Urothelium cell line (cell line): ENCODE results near the gene BCL7C.

ENCODE experiments used
- DNase-seq: peaks from one replicate; pipeline ENCODE4 v3.0.0; 2011; ENCODE audit warnings: low spot score, mixed read lengths
- FAIRE-seq: peaks from 2 replicates; lab custom pipeline; 2011; peaks lifted over from hg19 to GRCh38; lab: Jason Lieb, UNC

BCL7C gene

DNA sequence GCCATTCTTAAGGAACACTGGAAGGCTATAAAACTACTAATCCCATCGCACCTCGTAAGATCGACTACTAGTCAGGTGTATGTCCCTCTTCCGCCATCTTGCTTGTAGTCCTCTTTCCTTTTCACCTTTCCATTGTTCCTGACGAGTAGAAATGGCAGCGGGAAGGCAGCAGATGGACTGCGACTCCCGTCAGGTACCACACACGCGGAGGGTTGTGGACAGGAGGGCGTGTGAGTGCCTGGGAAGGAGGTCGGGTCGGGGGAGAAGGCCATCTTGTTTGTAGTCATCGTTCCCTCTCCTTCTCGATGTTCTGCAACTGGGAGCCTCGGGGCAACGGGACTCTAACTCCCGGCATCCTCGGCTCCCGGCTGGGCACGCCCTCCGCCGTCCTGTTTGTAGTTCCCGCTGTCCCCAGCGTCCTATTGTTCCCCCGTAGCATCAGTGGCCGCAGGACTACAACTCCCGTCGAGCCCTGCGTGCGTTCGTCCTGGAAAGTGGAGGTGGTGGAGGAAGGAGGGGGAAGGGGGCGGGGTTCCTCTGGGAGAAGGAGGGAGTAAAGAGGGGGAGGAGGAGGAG lies 29.2 kb upstream of the BCL7C start:
- DNase-seq (peak; percentile 93), FAIRE-seq (peak; percentile 85)

DNA sequence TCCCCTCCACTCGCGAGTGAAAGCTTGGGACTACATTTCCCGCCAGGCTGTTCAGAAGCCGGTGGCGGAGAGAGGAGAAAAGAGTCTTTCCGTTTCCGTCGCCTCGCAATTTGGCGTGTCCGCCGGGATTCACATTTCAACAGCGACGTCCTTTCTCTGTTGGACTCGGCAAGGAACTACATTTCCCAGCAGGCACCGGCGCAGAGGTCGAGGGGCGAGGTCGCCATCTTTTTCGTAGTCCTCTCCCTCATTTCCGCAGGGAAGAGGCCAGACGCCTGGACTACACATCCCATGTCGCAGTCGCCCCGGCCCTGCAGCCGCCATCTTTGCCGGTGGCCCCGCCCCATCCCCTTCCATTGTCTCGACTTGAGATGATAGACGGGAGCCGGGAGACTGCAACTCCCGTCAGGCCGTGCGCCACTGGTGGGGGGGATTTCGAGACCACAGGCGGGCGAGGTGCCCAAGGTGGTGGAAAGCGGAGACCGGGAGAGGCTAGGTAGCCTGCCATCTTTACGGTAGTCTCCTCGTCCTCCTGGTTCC lies 28.6 kb upstream of the BCL7C start:
- DNase-seq (peak; percentile 91), FAIRE-seq (no peak)

DNA sequence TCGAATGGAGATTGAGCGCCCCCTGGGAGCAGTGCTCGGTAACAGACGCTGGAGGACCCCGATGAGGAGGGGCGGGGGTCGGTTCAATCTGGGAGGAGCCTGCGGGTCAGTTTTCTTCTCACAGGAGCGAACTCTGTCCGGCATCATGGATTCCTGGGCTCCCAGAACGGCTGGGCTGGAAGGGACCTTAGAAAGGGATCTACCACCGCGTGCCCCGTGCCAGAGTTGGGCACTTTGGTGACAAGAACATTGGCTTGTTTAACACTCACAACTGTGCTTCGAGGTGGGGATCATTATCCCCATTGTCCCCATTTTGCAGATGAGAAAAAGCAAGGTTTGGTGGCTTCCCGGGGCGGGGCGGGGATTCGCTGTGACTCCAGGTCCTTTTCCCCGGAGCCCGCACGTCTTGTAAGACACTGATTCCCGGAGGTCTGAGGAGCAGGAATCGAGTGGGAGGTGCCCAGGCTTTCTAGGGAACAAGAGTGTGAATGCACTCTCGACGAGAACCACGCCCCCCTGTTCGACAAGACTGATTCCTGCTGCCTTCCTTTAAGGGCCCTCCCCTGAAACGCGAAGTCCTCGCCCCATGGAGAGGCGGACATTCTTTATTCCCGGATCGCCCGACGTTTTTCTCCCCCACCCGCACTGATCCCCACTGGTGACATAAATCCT lies 28.0 kb upstream of the BCL7C start:
- FAIRE-seq (no peak), DNase-seq (peak; percentile 70)

DNA sequence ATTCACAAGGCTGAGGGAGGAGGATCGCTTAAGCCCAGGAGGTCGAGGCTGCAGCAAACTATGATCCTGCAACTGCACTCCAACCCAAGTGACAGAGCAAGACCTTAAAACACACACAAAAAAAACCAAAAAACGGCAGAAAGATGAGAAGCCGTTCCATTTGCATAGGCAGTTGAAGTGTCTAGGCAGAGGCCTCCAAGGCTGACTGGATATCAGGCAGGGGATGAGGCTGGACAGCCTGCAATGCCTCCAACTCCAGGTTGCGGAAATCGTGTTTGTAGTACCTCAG lies 27.5 kb upstream of the BCL7C start:
- DNase-seq (no peak), FAIRE-seq (no peak)

DNA sequence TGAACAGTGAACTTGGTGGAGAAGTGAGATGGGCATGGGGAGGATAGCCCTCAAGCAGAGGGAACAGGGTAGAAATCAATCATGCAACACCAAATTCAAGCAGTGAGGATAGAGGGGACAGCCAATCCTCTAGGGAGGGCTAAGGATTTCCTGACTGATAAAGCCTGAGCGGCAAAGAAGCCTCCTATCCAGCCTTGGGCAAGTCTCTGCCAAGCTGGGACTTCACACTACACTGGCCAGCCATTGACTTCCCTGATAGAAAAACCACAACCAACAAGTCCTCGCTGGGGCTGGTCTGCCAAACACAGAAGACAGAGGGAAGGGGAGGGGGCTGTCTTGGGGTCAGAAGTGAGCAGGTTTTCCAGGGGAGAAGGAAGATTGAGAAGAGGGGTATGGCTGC lies 27.0 kb upstream of the BCL7C start:
- no peak for FAIRE-seq

DNA sequence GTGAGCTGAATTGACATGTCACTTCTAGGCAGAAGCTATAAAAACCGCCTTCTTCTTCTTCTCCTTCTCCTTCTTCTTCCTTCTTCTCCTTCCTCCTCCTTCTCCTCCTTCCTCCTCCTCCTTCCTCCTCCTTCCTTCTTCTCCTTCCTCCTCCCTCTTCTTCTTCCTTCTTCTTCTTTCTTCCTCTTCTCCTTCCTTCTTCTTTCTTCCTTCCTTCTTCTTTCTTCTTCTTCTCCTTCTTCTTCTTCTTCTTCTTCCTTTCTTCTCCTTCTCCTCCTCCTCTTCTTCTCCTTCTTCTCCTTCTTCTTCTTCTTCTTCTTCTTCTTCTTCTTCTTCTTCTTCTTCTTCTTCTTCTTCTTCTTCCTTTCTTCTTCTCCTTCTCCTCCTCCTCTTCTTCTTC lies 24.7 kb upstream of the BCL7C start:
- FAIRE-seq, result no peak

More for the DNA sequence above, 27.0 kb upstream of the BCL7C start:
- DNase-seq, result no peak

DNA sequence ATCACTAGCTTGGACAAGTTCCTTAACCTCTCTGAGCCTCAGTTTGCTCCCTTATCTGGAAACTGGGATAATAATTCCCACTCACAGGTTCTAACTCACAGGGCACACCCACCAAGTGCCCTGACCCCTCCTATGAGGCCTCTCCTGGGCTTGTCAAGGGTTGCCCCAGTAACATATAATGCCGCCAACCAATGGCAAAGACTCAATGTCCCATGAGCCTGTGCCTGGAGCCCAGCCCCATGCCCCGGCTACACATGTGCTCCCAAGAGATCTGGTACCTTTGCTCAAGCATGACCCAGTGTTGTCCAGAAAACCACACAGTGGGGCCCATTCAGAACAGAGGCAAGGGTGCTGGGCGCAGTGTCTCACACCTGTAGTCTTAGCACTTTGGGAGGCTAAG lies 21.0 kb upstream of the BCL7C start:
- no peak for DNase-seq
- FAIRE-seq, result no peak

More for the DNA sequence above, 24.7 kb upstream of the BCL7C start:
- no peak for DNase-seq

DNA sequence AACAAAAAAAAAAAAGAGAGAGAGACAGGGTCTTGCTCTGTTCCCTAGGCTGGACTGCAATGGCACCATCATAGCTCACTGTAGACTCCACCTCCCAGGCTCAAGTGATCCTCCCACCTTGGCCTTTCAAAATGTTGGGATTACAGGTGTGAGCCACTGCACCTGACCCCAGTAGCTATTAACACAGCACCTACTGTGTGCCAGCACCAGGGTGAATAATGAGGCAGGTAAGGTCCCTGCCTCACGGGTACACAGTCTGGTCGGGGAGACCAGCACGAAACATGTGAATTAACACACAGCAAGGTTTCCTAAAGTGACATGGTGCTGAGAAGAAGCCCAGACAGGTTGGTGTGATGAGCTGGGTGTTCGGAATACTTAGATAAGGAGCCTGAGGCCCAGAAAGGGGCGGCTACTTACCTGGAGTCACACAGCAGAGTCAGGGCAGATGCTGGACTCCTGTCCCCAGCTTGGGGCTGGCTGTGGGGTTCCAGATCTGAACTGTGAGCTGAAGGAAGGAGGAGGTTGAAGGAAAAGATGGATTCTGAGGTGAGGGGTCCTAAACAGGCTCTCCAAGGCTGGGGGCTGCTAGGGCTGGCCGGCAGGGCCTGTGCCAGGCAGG lies 19.0 kb upstream of the BCL7C start:
- FAIRE-seq, result no peak
- DNase-seq, result no peak

DNA sequence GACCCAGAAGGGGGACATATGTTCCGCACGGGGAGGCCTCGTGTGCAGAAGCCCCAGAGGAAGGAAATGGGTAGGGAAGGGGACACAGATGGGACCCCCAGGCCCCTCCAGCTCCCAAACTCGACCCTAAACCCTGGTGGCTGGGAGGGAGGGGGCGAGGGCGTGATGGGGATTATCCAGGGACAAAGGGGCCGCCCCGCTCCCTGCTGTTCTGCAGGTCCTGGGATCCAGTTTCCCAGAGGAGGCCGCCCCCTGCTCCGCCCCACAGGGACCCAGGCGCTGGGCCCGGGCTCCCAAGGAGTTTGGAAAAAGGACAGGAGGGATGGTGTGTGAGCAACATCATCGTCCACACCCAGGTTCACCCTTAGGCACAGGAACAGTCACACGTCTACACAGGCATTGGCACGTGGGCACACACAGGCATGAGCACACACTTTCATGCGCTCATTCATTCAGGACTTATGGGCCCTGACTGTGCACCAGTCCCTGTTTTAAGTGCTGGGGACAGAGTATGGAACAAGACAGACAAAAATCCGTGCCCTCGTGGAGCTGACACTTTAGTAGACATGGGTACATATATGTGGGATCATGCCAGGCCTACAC lies 16.7 kb upstream of the BCL7C start:
- no peak for FAIRE-seq
- no peak for DNase-seq

DNA sequence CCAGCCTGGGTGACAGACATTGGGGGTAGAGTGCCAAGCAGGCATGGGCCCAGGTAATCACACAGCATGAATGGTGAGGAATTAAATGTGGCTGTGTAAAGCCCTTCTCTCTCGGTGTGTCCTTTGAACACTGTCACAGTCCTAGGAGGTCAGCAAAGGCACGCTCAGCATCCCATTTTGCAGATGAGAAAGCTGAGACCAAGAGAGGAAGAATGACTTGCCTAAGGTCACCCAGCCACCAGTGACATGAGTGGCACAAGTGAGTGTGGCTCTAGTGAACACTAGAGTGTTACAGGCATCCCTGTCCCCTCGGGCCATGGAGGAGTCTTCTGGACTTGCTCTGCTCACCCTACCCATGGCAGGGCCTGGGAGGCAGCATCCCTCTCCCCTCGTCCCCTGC lies 13.2 kb upstream of the BCL7C start:
- FAIRE-seq (no peak), DNase-seq (no peak)

DNA sequence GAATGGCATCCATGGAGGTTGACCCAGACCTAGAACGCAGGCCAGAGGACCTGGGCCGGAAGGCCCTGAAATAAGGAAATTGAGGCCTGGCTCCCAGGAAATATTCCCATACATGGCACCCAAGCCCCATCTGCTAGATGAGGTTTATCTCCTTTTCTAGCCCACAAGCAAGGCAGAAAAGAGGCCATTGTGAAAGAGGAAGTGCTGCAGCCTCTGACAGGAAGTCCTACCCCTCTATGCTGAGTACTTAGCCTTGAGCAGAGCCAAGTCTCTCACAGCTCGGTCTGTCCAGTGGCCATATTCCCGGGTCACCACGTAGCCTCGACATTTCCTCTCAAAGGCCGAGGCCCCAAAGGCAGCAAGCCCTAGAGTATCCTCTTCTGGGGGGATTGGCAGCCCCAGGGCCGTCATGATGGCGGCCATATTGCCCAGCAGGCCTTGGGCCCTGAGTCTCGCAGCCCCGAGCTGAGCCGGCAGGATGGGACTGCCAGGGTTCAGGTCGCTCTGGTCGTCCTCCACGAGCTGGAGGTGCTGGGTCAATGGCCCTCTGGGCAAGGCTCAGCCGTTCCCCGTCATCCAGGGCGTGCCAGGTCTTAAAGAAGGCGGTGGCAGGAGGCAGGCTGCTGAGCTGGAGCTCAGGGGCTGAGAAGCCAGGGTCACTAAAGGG lies 10.4 kb upstream of the BCL7C start:
- FAIRE-seq (no peak), DNase-seq (no peak)

DNA sequence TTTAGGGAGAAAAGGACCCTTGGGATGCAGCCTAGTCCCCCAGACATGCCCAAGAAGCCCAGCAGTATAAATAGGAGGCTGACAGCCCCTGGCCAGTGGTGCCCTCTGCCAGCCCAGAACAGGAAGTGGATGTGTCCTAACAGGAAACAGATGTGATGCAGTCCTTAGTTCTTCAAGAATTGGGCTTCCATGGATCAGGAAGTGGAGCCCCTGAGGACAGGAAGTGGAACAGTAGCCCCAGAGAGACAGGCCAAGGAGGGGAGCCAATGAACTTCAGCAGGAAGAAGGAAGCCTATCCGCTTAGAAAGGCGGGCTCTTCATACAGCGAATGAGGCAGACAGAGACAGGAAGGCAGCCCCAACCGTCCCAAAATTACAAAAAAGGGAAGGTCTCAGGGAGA lies 9.7 kb upstream of the BCL7C start:
- DNase-seq (no peak), FAIRE-seq (no peak)

DNA sequence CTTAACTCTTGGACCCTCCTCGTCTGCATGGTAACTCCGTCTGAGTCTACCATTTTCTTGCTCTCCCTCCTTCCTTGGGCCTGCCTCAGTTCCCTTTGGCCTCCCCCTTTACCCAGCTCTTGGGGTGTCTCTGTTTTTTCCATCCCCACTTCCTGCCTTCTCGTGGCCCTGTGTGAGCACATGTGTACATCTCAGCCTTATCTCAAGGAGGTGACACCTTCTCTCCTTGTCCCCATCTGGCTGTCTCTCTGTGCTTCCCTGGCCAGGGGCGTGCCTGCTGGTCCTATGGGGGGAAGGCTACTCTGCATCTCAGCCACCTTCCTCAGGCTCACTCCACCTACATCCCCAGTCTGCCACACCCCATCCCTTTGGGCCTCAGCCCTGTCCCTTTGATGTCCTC lies 9.1 kb upstream of the BCL7C start:
- FAIRE-seq, result no peak
- DNase-seq, result no peak

DNA sequence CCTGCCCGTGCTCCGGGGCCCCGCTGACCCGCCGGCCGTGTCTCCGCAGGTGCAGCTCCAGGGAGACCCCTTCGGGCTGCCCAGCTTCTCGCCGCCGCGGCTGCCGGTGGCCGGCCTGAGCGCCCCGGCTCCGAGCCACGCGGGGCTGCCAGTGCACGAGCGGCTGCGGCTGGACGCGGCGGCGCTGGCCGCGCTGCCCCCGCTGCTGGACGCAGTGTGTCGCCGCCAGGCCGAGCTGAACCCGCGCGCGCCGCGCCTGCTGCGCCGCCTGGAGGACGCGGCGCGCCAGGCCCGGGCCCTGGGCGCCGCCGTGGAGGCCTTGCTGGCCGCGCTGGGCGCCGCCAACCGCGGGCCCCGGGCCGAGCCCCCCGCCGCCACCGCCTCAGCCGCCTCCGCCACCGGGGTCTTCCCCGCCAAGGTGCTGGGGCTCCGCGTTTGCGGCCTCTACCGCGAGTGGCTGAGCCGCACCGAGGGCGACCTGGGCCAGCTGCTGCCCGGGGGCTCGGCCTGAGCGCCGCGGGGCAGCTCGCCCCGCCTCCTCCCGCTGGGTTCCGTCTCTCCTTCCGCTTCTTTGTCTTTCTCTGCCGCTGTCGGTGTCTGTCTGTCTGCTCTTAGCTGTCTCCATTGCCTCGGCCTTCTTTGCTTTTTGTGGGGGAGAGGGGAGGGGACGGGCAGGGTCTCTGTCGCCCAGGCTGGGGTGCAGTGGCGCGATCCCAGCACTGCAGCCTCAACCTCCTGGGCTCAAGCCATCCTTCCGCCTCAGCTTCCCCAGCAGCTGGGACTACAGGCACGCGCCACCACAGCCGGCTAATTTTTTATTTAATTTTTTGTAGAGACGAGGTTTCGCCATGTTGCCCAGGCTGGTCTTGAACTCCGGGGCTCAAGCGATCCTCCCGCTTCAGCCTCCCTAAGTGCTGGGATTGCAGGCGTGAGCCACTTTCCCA lies 8.4 kb upstream of the BCL7C start:
- DNase-seq (peak; percentile 81), FAIRE-seq (no peak)

DNA sequence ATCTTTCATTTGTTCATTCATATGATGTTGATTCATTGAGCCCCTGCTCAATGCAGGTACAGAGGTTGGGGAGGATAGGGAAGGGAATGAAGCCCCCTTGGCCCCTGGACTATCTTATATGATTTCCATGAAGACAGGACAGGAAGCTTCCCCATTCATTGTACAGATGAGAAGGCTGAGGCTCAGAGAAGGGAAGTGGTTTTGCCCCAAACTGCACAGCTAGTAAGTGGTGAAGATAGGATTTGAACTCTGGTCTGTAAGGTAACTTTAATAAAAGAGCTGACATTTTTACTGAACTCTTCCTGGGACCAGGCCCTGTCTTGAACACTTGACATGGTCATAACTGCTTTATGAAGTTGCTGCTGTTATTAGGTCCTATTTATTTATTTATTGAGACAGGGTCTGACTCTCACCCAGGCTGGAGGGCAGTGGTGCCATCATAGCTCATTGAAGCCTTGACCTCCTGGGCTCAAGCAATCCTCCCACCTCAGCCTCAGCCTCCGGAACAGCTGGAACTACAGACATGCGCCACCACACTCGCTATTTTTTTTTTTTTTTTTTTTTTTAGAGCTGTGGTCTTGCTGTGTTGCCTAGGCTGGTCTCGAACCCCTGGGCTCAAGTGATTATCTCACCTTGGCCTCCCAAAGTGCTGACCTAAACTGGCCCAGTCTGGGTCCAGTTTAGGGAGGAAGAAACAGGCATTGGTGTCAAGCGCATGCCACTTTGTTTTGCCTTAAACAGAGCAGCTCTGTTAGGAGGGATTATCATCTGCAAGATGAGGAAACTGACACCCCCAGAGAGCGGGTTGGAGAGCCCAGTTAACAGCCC lies 7.5 kb upstream of the BCL7C start:
- DNase-seq (no peak), FAIRE-seq (no peak)

DNA sequence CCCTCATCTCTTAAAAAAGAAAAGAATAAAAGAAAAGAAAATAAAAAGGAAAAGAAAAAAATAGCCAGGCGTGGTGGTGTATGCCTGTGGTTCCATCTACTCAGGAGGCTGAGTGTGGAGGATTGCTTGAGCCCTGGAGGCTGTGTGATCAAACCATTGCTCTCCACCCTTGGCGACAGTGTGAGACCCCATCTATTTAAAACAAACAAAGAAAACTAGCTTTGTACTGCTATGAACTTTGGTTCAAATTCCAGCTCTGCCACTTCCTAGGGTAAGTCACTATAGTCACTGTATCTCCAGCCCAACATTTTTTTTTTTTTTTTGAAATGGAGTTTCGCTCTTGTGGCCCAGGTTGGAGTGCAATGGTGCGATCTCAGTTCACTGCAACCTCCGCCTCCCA lies 6.7 kb upstream of the BCL7C start:
- DNase-seq (no peak), FAIRE-seq (no peak)

DNA sequence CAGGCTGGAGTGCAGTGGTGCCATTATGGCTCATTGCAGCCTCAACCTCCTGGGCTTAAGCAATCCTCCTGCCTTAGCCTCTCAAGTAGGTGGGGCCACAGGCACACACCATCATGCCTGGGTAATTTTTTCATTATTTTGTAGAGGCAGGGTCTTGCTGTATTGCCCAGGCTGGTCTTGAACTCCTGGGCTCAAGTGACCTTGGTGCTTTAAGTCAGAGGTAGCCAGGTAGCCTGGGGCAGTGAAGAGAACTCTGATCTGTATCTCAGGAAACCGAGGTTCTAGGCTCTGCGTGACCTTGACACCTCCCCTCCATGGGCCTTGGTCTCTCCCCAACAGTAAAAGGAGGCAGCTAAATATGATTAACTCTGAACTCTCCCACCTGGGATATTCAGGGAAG lies 5.9 kb upstream of the BCL7C start:
- DNase-seq, result no peak
- FAIRE-seq, result no peak

DNA sequence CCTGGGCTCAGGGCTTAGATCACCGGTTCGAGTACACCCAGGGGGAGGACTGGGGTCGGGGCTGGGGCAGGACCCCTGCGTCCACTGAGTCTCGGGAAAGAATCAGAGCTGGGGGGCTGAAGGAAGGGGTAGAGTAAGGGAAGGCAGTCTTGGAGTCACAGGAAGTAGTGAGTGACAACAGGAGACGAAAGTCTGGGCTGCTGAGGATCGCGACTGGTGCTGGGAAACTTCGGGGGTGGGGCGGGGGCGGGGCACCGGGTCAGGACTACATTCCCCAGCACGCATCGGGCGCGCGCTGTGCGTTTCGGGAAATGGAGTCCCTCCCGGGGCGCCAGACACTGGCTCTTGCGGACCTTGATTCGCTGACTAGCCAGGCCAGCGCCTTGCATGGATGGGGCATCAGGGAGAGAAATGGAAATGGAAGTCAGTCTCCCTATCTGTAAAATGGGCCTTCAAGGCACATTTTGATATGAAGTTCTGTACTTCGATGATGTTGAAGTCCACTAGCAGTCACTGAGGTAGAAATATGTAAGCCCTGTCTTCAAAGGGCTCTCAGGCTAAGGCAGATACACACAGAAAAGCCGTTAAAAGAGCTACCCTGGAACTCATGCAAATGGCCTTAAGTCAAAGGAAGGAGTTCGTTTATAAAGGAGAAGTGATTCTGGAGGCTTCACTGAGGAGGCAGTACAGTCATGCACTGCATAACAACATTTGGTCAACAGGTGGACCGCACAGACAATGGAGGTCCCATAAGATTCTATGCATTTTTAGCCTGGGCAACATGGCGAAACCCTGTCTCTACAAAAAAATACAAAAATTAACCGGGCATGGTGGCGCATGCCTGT lies 3.2 kb upstream of the BCL7C start:
- DNase-seq, result peak; percentile 85
- FAIRE-seq, result no peak
